UCSD-AML1 (cell line): ENCODE measurements around the gene TCF4.

Experiments
- DNase-seq: peaks from one replicate; lab custom pipeline; 2025; ENCODE audit not compliant: unreplicated experiment; lab: John Stamatoyannopoulos, UW

TCF4 gene

GRCh38 chr18:55356815-55357214, 231.2 kb downstream of the TCF4 start:
- no peak for DNase-seq

GRCh38 chr18:55355223-55355622, 232.8 kb downstream of the TCF4 start:
- no peak for DNase-seq

GRCh38 chr18:55354795-55355194, 233.2 kb downstream of the TCF4 start:
- DNase-seq = no peak

GRCh38 chr18:55353806-55354205, 234.2 kb downstream of the TCF4 start:
- no peak for DNase-seq

- DNase-seq = no peak
Measured at GRCh38 chr18:55353391-55353790, 234.6 kb downstream of the TCF4 start.

- no peak for DNase-seq
Measured at GRCh38 chr18:55351980-55352714, 235.8 kb downstream of the TCF4 start.

GRCh38 chr18:55351241-55351691, 236.7 kb downstream of the TCF4 start:
- no peak for DNase-seq

GRCh38 chr18:55349685-55350084, 238.3 kb downstream of the TCF4 start:
- DNase-seq = no peak

- no peak for DNase-seq
Measured at GRCh38 chr18:55346961-55347740, 240.8 kb downstream of the TCF4 start.

- DNase-seq = no peak
Measured at GRCh38 chr18:55346387-55346786, 241.6 kb downstream of the TCF4 start.

- DNase-seq = no peak
Measured at GRCh38 chr18:55345103-55345950, 242.7 kb downstream of the TCF4 start.

- no peak for DNase-seq
Measured at GRCh38 chr18:55343396-55344073, 244.5 kb downstream of the TCF4 start.

GRCh38 chr18:55340998-55341397, 247.0 kb downstream of the TCF4 start:
- no peak for DNase-seq

GRCh38 chr18:55339990-55340389, 248.0 kb downstream of the TCF4 start:
- no peak for DNase-seq

- DNase-seq = no peak
Measured at GRCh38 chr18:55338978-55339650, 248.9 kb downstream of the TCF4 start.

- no peak for DNase-seq
Measured at GRCh38 chr18:55337908-55338521, 250.0 kb downstream of the TCF4 start.

- DNase-seq = no peak
Measured at GRCh38 chr18:55337138-55337537, 250.9 kb downstream of the TCF4 start.

- no peak for DNase-seq
Measured at GRCh38 chr18:55336438-55337100, 251.4 kb downstream of the TCF4 start.

GRCh38 chr18:55334875-55335274, 253.1 kb downstream of the TCF4 start:
- no peak for DNase-seq
